Esophagus muscularis mucosa (tissue), 4 donors: Measurements from ENCODE around the gene NTN1. TPM values are rescaled to one million over a fixed set of nuclear protein-coding genes. Genes with fewer than 3 reads are reported as not detected.

Source experiments
- DNase-seq: peaks from one replicate; pipeline ENCODE4 v3.0.0-alpha.2; 2017; ENCODE audit errors: extremely low spot score
- H3K27ac ChIP-seq, 4 donors: fragments of 200-600 bp; sonication (generic); replicated peaks in 1 of 4; 1 replicate in 3 of 4; 2 replicates in 1 of 4; pipeline ENCODE4 v1.5.1; 2016 to 2019; ENCODE audit warnings: mild to moderate bottlenecking in 1 of 4
- H3K27me3 ChIP-seq, 4 donors: fragments of 200-600 bp; sonication (generic); one replicate each; pipeline versions ENCODE4 v1.5.1 to v1.6.0; 2016 to 2019
- H3K36me3 ChIP-seq, 4 donors: fragments of 200-600 bp; sonication (generic); one replicate each; pipeline ENCODE4 v1.5.1; 2016 to 2019
- H3K4me1 ChIP-seq, 4 donors: fragments of 200-600 bp; sonication (generic); one replicate each; pipeline ENCODE4 v1.5.1; 2016 to 2019
- H3K4me3 ChIP-seq, 4 donors: fragments of 200-600 bp; sonication (generic); 1 replicate in 2 of 4; 2 replicates in 2 of 4; pipeline ENCODE4 v1.5.1; 2016 to 2019; ENCODE audit warnings: mild to moderate bottlenecking in 4 of 4, moderate library complexity in 1 of 4
- H3K9me3 ChIP-seq, 4 donors: fragments of 200-600 bp; sonication (generic); 1 replicate in 3 of 4; 2 replicates in 1 of 4; pipeline ENCODE4 v1.5.1; 2016 to 2019
- CTCF ChIP-seq, 3 experiments: fragments of 200-600 bp in 2 of 3; fragments of 450-650 bp in 1 of 3; sonication (generic) in 2 of 3; IDR thresholded peaks; one replicate each; pipeline ENCODE4 v1.5.1; 2017 to 2019; ENCODE audit warnings: antibody characterized with exemption in 3 of 3, mild to moderate bottlenecking in 2 of 3, moderate library complexity in 1 of 3
- EP300 ChIP-seq: sonication (generic); formaldehyde crosslinking; IDR thresholded peaks from one replicate; pipeline ENCODE4 v1.6.1; 2017; ENCODE audit warnings: antibody characterized with exemption
- POLR2A ChIP-seq: fragments of 450-650 bp; IDR thresholded peaks from one replicate; pipeline ENCODE4 v1.6.1; 2017; ENCODE audit warnings: antibody characterized with exemption, moderate library complexity, mild to moderate bottlenecking, low read depth
- POLR2AphosphoS5 ChIP-seq, 2 donors: sonication (generic); formaldehyde crosslinking; IDR thresholded peaks; one replicate each; pipeline ENCODE4 v1.6.1; 2017; ENCODE audit warnings: antibody characterized with exemption in 2 of 2
- WGBS: methylation state at CpG from one replicate; pipeline ENCODE4 v1.1.5; 2018; 5-methylcytosine and 5-hydroxymethylcytosine counted together
- intact Hi-C: fragments of 100-400 bp; cut with DNase I; formaldehyde crosslinking; loops from one replicate; pipeline ENCODE4 v1.15.1; 2023
- total RNA-seq, 4 donors: library from RNA; depleted of rRNA; stranded (reverse); fragments of >200 nt; gene quantifications; one replicate each; pipeline versions ENCODE4 v1.1.0 to v1.2.1, GENCODE V29; 2016

NTN1 gene
- total RNA-seq, 4 donors from 2014 or later = 69.3 to 179 (median 117) TPM

- H3K27ac ChIP-seq = no peak overlapping the region
- intact Hi-C loops = no loop called here
- 74% methylated on average over 4 of the region's 4 CpGs for WGBS
- no peak overlapping the region for H3K4me3 ChIP-seq
- H3K4me1 ChIP-seq = peaks cover 0 to 34% (median 25%) of the 10 kb centered on the region in 4 donors
- DNase-seq = no peak
- peaks cover 0 to 3% (median 0%) of the 10 kb centered on the region in 4 donors for H3K9me3 ChIP-seq
- H3K36me3 ChIP-seq = peaks cover 0 to 7% (median 0%) of the 10 kb centered on the region in 4 donors
- no peaks in the 10 kb centered on the region for H3K27me3 ChIP-seq
- TF ChIP-seq CTCF (IDR thresholded peaks at IDR 0.05) (no peak), POLR2AphosphoS5 (IDR thresholded peaks at IDR 0.05) (no peak), POLR2A (no peak), EP300 (no peak)
These were observed 32.1 kb downstream of the NTN1 start for GRCh38 chr17:9053406-9053805.

GRCh38 chr17:9054126-9054975 is 33.0 kb downstream of the NTN1 start:
- DNase-seq = no peak
- WGBS = 86% methylated on average over 27 of the region's 27 CpGs
- peaks cover 0 to 34% (median 25%) of the 10 kb centered on the region in 4 donors for H3K4me1 ChIP-seq
- TF ChIP-seq CTCF (IDR thresholded peaks at IDR 0.05) (no peak), EP300 (no peak), POLR2AphosphoS5 (IDR thresholded peaks at IDR 0.05) (no peak), POLR2A (no peak)
- H3K9me3 ChIP-seq = no peaks in the 10 kb centered on the region
- H3K27ac ChIP-seq = no peak overlapping the region
- peaks cover 0 to 7% (median 0%) of the 10 kb centered on the region in 4 donors for H3K36me3 ChIP-seq
- no peaks in the 10 kb centered on the region for H3K27me3 ChIP-seq
- no peak overlapping the region for H3K4me3 ChIP-seq
- intact Hi-C loops = no loop called here

GRCh38 chr17:9055281-9055680 is 34.0 kb downstream of the NTN1 start:
- Histone ChIP-seq H3K27me3 (no peaks in the 10 kb centered on the region), H3K4me3 (no peak overlapping the region), H3K4me1 (peaks cover 0 to 32% (median 24%) of the 10 kb centered on the region in 4 donors), H3K36me3 (peaks cover 0 to 7% (median 0%) of the 10 kb centered on the region in 4 donors), H3K27ac (no peak overlapping the region), H3K9me3 (no peaks in the 10 kb centered on the region)
- 90% methylated on average over 4 of the region's 4 CpGs for WGBS
- DNase-seq = no peak
- intact Hi-C loops = no loop called here
- TF ChIP-seq POLR2A = no peak
- no peak for TF ChIP-seq EP300
- no peak for TF ChIP-seq POLR2AphosphoS5 (IDR thresholded peaks at IDR 0.05)
- TF ChIP-seq CTCF (IDR thresholded peaks at IDR 0.05) = no peak

- H3K27ac ChIP-seq = peak overlapping the region in 2 of 4 donors; percentile 11 to 55
- TF ChIP-seq POLR2A (no peak), POLR2AphosphoS5 (IDR thresholded peaks at IDR 0.05) (no peak), EP300 (no peak), CTCF (IDR thresholded peaks at IDR 0.05) (no peak)
- peaks cover 0 to 32% (median 20%) of the 10 kb centered on the region in 4 donors for H3K4me1 ChIP-seq
- peaks cover 0 to 7% (median 0%) of the 10 kb centered on the region in 4 donors for H3K36me3 ChIP-seq
- WGBS = 88% methylated on average over 11 of the region's 12 CpGs
- intact Hi-C loops = no loop called here
- no peak for DNase-seq
- H3K27me3 ChIP-seq = no peaks in the 10 kb centered on the region
- no peaks in the 10 kb centered on the region for H3K9me3 ChIP-seq
- no peak overlapping the region for H3K4me3 ChIP-seq
These were observed 35.3 kb downstream of the NTN1 start for GRCh38 chr17:9056566-9056965.
